Measurements from ENCODE around the gene GRM5. TPM values are rescaled to one million over a fixed set of nuclear protein-coding genes. Genes with fewer than 3 reads are reported as not detected.
"Not testable (repeated sequence)": the region's sequence is repeated elsewhere in the genome, so short reads cannot be mapped to it uniquely, and the experiment has no call there.

The GRM5 gene
- total RNA-seq, 1 donor from 2014 or later = not detected

- H3K27ac ChIP-seq (replicated peaks); H3K9me3 ChIP-seq (replicated peaks); H3K27me3 ChIP-seq (ENCODE audit: low read depth); H3K4me1 ChIP-seq; DNase-seq; H3K36me3 ChIP-seq; H3K4me3 ChIP-seq; intact Hi-C loops (cut with micrococcal nuclease): not testable (repeated sequence)
These were observed 227.6 kb downstream of the GRM5 start for GRCh38 chr11:88838139-88838538.

GRCh38 chr11:88835709-88836108, 230.1 kb downstream of the GRM5 start:
- H3K4me1 ChIP-seq; H3K27ac ChIP-seq (replicated peaks); intact Hi-C loops (cut with micrococcal nuclease); H3K4me3 ChIP-seq; H3K36me3 ChIP-seq; H3K9me3 ChIP-seq (replicated peaks); H3K27me3 ChIP-seq (ENCODE audit: low read depth); DNase-seq: not testable (repeated sequence)

GRCh38 chr11:88831303-88831890, 234.4 kb downstream of the GRM5 start:
- intact Hi-C loops (cut with micrococcal nuclease) = no loop called here
- Histone ChIP-seq H3K27me3 (ENCODE audit: low read depth) (no peaks in the 10 kb centered on the region), H3K9me3 (replicated peaks) (no peaks in the 10 kb centered on the region), H3K27ac (replicated peaks) (no peak overlapping the region), H3K4me1 (no peaks in the 10 kb centered on the region), H3K4me3 (no peak overlapping the region), H3K36me3 (no peaks in the 10 kb centered on the region)
- TF ChIP-seq CTCF (IDR thresholded peaks at IDR 0.05; ENCODE audit: borderline replicate concordance) = no peak
- DNase-seq = no peak

GRCh38 chr11:88827018-88827676, 238.6 kb downstream of the GRM5 start:
- H3K27ac ChIP-seq (replicated peaks) = no peak overlapping the region
- no peaks in the 10 kb centered on the region for H3K9me3 ChIP-seq (replicated peaks)
- no peaks in the 10 kb centered on the region for H3K36me3 ChIP-seq
- no peaks in the 10 kb centered on the region for H3K4me1 ChIP-seq
- TF ChIP-seq CTCF (IDR thresholded peaks at IDR 0.05; ENCODE audit: borderline replicate concordance) = no peak
- H3K4me3 ChIP-seq = no peak overlapping the region
- H3K27me3 ChIP-seq (ENCODE audit: low read depth) = no peaks in the 10 kb centered on the region
- DNase-seq = no peak
- intact Hi-C loops (cut with micrococcal nuclease) = no loop called here

GRCh38 chr11:88819616-88820015, 246.2 kb downstream of the GRM5 start:
- Histone ChIP-seq H3K4me3 (no peak overlapping the region), H3K36me3 (no peaks in the 10 kb centered on the region), H3K9me3 (replicated peaks) (peaks cover 11% of the 10 kb centered on the region), H3K4me1 (no peaks in the 10 kb centered on the region), H3K27ac (replicated peaks) (no peak overlapping the region), H3K27me3 (ENCODE audit: low read depth) (no peaks in the 10 kb centered on the region)
- DNase-seq = no peak
- TF ChIP-seq CTCF (IDR thresholded peaks at IDR 0.05; ENCODE audit: borderline replicate concordance) = no peak
- intact Hi-C loops (cut with micrococcal nuclease) = no loop called here

GRCh38 chr11:88818978-88819377, 246.8 kb downstream of the GRM5 start:
- Histone ChIP-seq H3K27ac (replicated peaks) (no peak overlapping the region), H3K27me3 (ENCODE audit: low read depth) (no peaks in the 10 kb centered on the region), H3K9me3 (replicated peaks) (peaks cover 18% of the 10 kb centered on the region), H3K36me3 (no peaks in the 10 kb centered on the region), H3K4me1 (no peaks in the 10 kb centered on the region), H3K4me3 (no peak overlapping the region)
- DNase-seq = no peak
- TF ChIP-seq CTCF (IDR thresholded peaks at IDR 0.05; ENCODE audit: borderline replicate concordance) = no peak
- intact Hi-C loops (cut with micrococcal nuclease) = no loop called here
